Right lobe of liver (tissue), 4 donors: Measurements from ENCODE around the gene WDR91.

ENCODE experiments used
- POLR2A ChIP-seq: fragments of 450-650 bp; IDR thresholded peaks from one replicate; pipeline ENCODE4 v1.6.1; 2017; ENCODE audit warnings: antibody characterized with exemption, mild to moderate bottlenecking
- TF ChIP-seq, protein P1 (sequence below), 4 donors: fragments of 200-600 bp in 3 of 4; fragments of 450-650 bp in 1 of 4; IDR thresholded peaks; one replicate each; pipeline versions ENCODE4 v1.5.1 to v1.8.0; 2016 to 2022; ENCODE audit warnings: antibody characterized with exemption in 4 of 4, mild to moderate bottlenecking in 2 of 4
- donor health status: DM: no; HTN: no; CAD: no.
- donor health status: DM: no; HTN: no; CAD: no.
- donor health status: DM: no; HTN: yes; CAD: no.

DNA sequence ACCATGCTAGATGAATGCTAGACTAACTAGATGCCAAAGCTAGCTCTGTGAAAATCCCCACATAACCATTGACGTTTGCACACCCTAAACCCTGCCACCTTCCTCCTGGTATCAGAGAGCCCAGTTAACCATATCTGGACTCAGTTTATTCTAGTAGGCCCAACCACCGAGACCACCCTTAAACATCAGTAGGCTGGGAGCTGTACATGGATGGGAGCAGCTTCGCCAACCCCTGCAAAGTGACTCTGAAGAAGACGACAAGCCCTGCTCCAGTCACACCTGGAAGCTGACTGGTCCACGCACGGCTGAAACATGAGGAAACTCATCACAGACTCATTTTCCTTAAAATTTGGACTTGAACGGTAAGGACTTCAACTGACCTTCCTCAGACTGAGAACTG lies 36.4 kb downstream of the WDR91 start:
- TF ChIP-seq, protein P1, sequence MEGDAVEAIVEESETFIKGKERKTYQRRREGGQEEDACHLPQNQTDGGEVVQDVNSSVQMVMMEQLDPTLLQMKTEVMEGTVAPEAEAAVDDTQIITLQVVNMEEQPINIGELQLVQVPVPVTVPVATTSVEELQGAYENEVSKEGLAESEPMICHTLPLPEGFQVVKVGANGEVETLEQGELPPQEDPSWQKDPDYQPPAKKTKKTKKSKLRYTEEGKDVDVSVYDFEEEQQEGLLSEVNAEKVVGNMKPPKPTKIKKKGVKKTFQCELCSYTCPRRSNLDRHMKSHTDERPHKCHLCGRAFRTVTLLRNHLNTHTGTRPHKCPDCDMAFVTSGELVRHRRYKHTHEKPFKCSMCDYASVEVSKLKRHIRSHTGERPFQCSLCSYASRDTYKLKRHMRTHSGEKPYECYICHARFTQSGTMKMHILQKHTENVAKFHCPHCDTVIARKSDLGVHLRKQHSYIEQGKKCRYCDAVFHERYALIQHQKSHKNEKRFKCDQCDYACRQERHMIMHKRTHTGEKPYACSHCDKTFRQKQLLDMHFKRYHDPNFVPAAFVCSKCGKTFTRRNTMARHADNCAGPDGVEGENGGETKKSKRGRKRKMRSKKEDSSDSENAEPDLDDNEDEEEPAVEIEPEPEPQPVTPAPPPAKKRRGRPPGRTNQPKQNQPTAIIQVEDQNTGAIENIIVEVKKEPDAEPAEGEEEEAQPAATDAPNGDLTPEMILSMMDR (IDR thresholded peaks at IDR 0.05) = no peak
- no peak for TF ChIP-seq POLR2A
